ENCODE results near the gene TBCC. TPM values are rescaled to one million over a fixed set of nuclear protein-coding genes. Genes with fewer than 3 reads are reported as not detected.

The TBCC gene
- total and polyA plus RNA-seq, 4 donors: 6.9 to 13.5 (median 11.7) TPM

DNA sequence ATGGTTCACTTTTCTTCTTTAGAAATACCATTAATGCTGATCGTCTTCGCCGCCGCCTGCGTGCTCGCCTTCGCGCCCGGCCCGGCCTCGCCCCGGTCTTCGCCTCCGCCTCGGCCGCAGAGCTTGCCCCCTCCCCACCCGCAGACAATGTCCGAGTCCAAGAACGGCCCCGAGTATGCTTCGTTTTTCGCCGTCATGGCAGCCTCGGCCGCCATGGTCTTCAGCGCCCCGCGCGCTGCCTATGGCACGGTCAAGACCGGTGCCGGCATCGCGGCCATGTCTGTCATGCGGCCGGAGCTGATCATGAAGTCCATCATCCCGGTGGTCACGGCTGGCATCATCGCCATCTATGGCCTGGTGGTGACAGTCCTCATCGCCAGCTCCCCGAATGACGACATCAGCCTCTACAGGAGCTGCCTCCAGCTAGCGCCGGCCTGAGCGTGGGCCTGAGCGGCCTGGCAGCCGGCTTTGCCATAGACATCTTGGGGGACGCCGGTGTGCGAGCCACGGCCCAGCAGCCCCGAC lies 18.8 kb downstream of the TBCC start:
- Histone ChIP-seq H3K27me3 (ENCODE audit: control insufficient read depth in 4 of 4, insufficient read depth in 4 of 4, low read length in 3 of 4) (no peaks in the 10 kb centered on the region), H3K9ac (ENCODE audit: low read depth in 1 of 2, low read length in 2 of 2) (peak overlapping the region in 1 of 2 donors; percentile 61), H3K4me3 (ENCODE audit: low read depth in 1 of 3, low read length in 3 of 3) (peak overlapping the region; percentile 51 to 65 (median 54)), H3K27ac (ENCODE audit: low read depth in 1 of 2, low read length in 2 of 2) (peak overlapping the region; percentile 47 to 73), H3K9me3 (ENCODE audit: control insufficient read depth in 4 of 4, low read length in 3 of 4) (no peaks in the 10 kb centered on the region), H3K4me1 (ENCODE audit: control insufficient read depth in 4 of 4, insufficient read depth in 4 of 4, low read length in 3 of 4) (peaks cover 0 to 16% (median 11%) of the 10 kb centered on the region in 4 donors), H3K36me3 (ENCODE audit: control insufficient read depth in 4 of 4, insufficient read depth in 3 of 4, low read depth in 1 of 4, low read length in 3 of 4) (no peaks in the 10 kb centered on the region)
- TF ChIP-seq CTCF (IDR thresholded peaks at IDR 0.05; ENCODE audit: low read depth, low read length, missing input control) (no peak), HNF4A (conservative IDR thresholded peaks at IDR 0.05) (no peak), GABPA (IDR thresholded peaks at IDR 0.05 in 1 of 2, conservative IDR thresholded peaks at IDR 0.05 in 1 of 2) (no peak), YY1 (IDR thresholded peaks at IDR 0.05) (no peak), FOXA2 (IDR thresholded peaks at IDR 0.05) (no peak), ATF3 (IDR thresholded peaks at IDR 0.05) (no peak), JUND (IDR thresholded peaks at IDR 0.05) (no peak), EGR1 (IDR thresholded peaks at IDR 0.05; ENCODE audit: low read depth in 2 of 2) (no peak), ZBTB33 (IDR thresholded peaks at IDR 0.05) (no peak), RXRA (IDR thresholded peaks at IDR 0.05) (no peak), NR2F2 (IDR thresholded peaks at IDR 0.05) (no peak), SP1 (IDR thresholded peaks at IDR 0.05) (no peak)
- TF ChIP-seq, protein P1, sequence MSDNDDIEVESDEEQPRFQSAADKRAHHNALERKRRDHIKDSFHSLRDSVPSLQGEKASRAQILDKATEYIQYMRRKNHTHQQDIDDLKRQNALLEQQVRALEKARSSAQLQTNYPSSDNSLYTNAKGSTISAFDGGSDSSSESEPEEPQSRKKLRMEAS (IDR thresholded peaks at IDR 0.05): no peak
- 17% methylated on average over 52 of the region's 52 CpGs for whole genome bisulfite sequencing
- DNase-seq (ENCODE audit: low spot score): peak; percentile 37

DNA sequence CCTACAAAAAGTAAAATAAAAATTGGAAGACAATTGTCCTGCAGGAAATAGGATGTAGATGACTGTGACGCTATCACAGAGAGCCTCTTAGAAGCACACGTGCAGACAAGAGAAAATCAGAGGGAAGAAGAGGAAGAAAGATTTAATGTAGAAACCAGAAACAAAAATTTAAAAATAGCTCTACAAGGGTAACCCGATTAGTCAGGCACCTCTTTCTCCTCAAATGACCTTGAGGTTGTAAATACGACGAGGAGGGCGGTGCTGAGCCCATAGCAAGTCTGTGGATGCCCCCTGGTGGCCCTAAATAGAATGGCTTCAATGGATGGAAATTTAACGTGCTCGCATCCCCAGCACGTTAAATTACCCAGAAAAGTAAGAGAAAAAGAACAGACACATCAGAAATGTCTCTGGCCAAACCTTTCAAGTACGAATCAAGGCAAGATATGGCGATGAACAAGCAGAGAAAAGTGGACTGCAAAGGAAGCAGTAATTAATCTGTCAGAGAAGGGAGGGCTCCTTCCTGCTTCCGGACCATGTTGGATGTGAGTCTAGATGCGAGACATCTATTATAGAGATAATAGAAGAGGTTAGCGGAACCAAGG lies 19.3 kb downstream of the TBCC start:
- peak overlapping the region; percentile 51 to 65 (median 54) for H3K4me3 ChIP-seq (ENCODE audit: low read depth in 1 of 3, low read length in 3 of 3)
- H3K9me3 ChIP-seq (ENCODE audit: control insufficient read depth in 4 of 4, low read length in 3 of 4): no peaks in the 10 kb centered on the region
- peak overlapping the region in 1 of 2 donors; percentile 61 for H3K9ac ChIP-seq (ENCODE audit: low read depth in 1 of 2, low read length in 2 of 2)
- TF ChIP-seq NR2F2 (IDR thresholded peaks at IDR 0.05) (peak; percentile 35), YY1 (IDR thresholded peaks at IDR 0.05) (peak; percentile 64), HNF4A (conservative IDR thresholded peaks at IDR 0.05) (peak in 1 of 2 donors; percentile 24), FOXA1 (IDR thresholded peaks at IDR 0.05) (peak; percentile 60), SP1 (IDR thresholded peaks at IDR 0.05) (peak; percentile 44), RXRA (IDR thresholded peaks at IDR 0.05) (peak; percentile 89 to 94), ATF3 (IDR thresholded peaks at IDR 0.05) (peak; percentile 39), ZBTB33 (IDR thresholded peaks at IDR 0.05) (no peak), CTCF (IDR thresholded peaks at IDR 0.05; ENCODE audit: low read depth, low read length, missing input control) (peak; percentile 87), GABPA (IDR thresholded peaks at IDR 0.05 in 1 of 2, conservative IDR thresholded peaks at IDR 0.05 in 1 of 2) (peak in 1 of 2 donors; percentile 23), REST (IDR thresholded peaks at IDR 0.05) (no peak), FOXA2 (IDR thresholded peaks at IDR 0.05) (peak; percentile 27), EGR1 (IDR thresholded peaks at IDR 0.05; ENCODE audit: low read depth in 2 of 2) (no peak), JUND (IDR thresholded peaks at IDR 0.05) (no peak), TAF1 (conservative IDR thresholded peaks at IDR 0.05) (no peak)

More for the DNA sequence above, 19.3 kb downstream of the TBCC start:
- DNase-seq (ENCODE audit: low spot score): peak; percentile 68
- Histone ChIP-seq H3K27ac (ENCODE audit: low read depth in 1 of 2, low read length in 2 of 2) (peak overlapping the region; percentile 47 to 73), H3K27me3 (ENCODE audit: control insufficient read depth in 4 of 4, insufficient read depth in 4 of 4, low read length in 3 of 4) (no peaks in the 10 kb centered on the region), H3K4me1 (ENCODE audit: control insufficient read depth in 4 of 4, insufficient read depth in 4 of 4, low read length in 3 of 4) (peaks cover 0 to 16% (median 11%) of the 10 kb centered on the region in 4 donors), H3K36me3 (ENCODE audit: control insufficient read depth in 4 of 4, insufficient read depth in 3 of 4, low read depth in 1 of 4, low read length in 3 of 4) (no peaks in the 10 kb centered on the region)
- WGBS: 4% methylated on average over 14 of the region's 14 CpGs
